Thymus (tissue), 11 donors: Measurements from ENCODE around the gene LYRM4. TPM values are rescaled to one million over a fixed set of nuclear protein-coding genes. Genes with fewer than 3 reads are reported as not detected.

ENCODE experiments used
- DNase-seq, 9 donors: peaks; one replicate each; pipeline ENCODE4 v3.0.0-alpha.2; 2013; ENCODE audit warnings: low spot score in 9 of 9, low read depth in 6 of 9, missing footprints in 1 of 9
- H3K27ac ChIP-seq, 2 donors: one replicate each; pipeline ENCODE4 v1.5.1; 2013; ENCODE audit warnings: control low read depth in 1 of 2, low read depth in 1 of 2, low read length in 1 of 2, mild to moderate bottlenecking in 1 of 2, moderate library complexity in 1 of 2
- H3K27me3 ChIP-seq, 2 donors: one replicate each; pipeline ENCODE4 v1.5.1; 2013; ENCODE audit warnings: low read length in 1 of 2; ENCODE audit not compliant: control insufficient read depth in 2 of 2, insufficient read depth in 1 of 2
- H3K36me3 ChIP-seq, 2 donors: one replicate each; pipeline ENCODE4 v1.5.1; 2013; ENCODE audit warnings: low read length in 1 of 2, mild to moderate bottlenecking in 1 of 2, moderate library complexity in 1 of 2; ENCODE audit not compliant: control insufficient read depth in 2 of 2, insufficient read depth in 2 of 2
- H3K4me1 ChIP-seq, 2 donors: one replicate each; pipeline ENCODE4 v1.5.1; 2013; ENCODE audit warnings: low read length in 2 of 2; ENCODE audit not compliant: control insufficient read depth in 2 of 2, insufficient read depth in 2 of 2
- H3K4me3 ChIP-seq, 2 donors: one replicate each; pipeline ENCODE4 v1.5.1; 2013; ENCODE audit warnings: low read length in 2 of 2, control low read depth in 1 of 2, mild to moderate bottlenecking in 1 of 2
- H3K9me3 ChIP-seq, 2 donors: one replicate each; pipeline ENCODE4 v1.5.1; 2013; ENCODE audit warnings: low read length in 1 of 2, mild to moderate bottlenecking in 1 of 2; ENCODE audit not compliant: control insufficient read depth in 2 of 2, insufficient read depth in 1 of 2
- WGBS: extraction: QIAGEN DNeasy Blood & Tissue Kit; methylation state at CpG from one replicate; pipeline ENCODE4 v1.1.7; 2013; 5-methylcytosine and 5-hydroxymethylcytosine counted together
- polyA plus RNA-seq: library from polyadenylated mRNA; stranded (reverse); fragments of 200-250 nt; gene quantifications from one replicate; pipeline ENCODE4 v1.2.3, GENCODE V29; 2013
- total RNA-seq: library from RNA; stranded (reverse); fragments of 120-200 nt; gene quantifications from one replicate; pipeline ENCODE4 v1.2.4, GENCODE V29; 2013
- donor health status: healthy.

The LYRM4 gene
- total and polyA plus RNA-seq, 2 donors: 31.6 to 33.7 TPM

- H3K36me3 ChIP-seq: no peaks in the 10 kb centered on the region
- H3K27me3 ChIP-seq: no peaks in the 10 kb centered on the region
- no peak overlapping the region for H3K27ac ChIP-seq
- H3K9me3 ChIP-seq: no peaks in the 10 kb centered on the region
- no peak for DNase-seq
- 97% methylated on average over 17 of the region's 17 CpGs for WGBS
- no peak overlapping the region for H3K4me3 ChIP-seq
- peaks cover 0 to 2% of the 10 kb centered on the region in 2 donors for H3K4me1 ChIP-seq
These were observed 141.4 kb downstream of the LYRM4 start for GRCh38 chr6:5119090-5119951.

DNA sequence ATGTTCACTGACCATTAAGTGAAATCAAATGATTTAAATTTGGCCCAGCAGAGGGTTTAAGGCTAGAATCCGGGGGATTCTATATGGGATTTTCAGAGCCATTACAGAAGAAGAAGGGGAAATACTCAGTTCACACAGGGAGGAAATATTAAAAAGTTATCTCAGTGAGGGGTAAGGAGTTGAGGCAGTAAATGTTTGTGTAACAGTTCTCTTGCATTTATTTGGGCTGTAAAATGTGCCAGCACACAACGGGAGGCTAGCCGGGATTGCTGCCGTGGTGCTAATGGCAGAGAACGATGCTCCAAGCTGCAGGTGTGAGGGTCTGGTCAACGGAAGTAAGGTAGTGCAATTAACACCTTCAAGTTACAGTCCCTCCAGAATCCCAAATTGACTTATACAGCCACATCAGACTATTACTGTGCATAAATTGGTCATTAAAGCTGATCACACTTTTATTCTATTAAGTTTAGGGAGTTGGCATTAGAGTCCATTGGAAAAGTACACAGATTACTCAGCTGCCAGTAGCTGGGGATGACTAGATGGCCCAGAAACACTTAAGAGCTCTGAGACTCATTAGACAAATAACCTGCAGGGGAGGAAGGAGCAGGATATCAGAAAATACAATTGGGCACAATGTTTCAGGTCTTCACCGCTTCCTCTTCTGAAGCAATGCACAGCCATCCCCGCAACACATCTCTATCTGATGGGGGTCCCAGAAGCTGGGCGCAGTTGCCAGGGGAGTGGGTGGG lies 144.3 kb downstream of the LYRM4 start:
- no peaks in the 10 kb centered on the region for H3K9me3 ChIP-seq
- H3K27me3 ChIP-seq: no peaks in the 10 kb centered on the region
- H3K36me3 ChIP-seq: peaks cover 0 to 2% of the 10 kb centered on the region in 2 donors
- no peak overlapping the region for H3K27ac ChIP-seq
- WGBS: 97% methylated on average over 9 of the region's 9 CpGs
- no peak for DNase-seq
- no peak overlapping the region for H3K4me3 ChIP-seq
- no peaks in the 10 kb centered on the region for H3K4me1 ChIP-seq

DNA sequence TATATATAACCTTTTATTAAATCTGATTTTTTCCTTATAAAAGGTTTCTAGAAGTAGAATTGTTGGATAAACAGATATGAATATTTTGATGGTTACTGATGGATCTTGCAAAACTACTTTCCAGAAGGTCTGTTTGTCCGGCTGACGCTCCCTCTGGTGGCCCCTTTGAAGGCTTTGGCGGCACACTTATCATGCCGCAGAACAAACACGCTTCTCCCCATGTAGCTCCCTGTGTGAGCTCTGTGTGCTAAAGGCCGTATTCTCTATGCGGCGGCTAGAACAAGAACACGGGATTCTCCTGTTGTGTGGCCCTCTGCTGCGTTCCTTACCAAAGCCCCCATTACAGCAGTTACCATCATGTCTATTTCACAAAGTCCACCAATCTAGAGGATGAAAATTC lies 145.6 kb downstream of the LYRM4 start:
- H3K27ac ChIP-seq: no peak overlapping the region
- no peaks in the 10 kb centered on the region for H3K4me1 ChIP-seq
- no peak for DNase-seq
- H3K4me3 ChIP-seq: no peak overlapping the region
- H3K36me3 ChIP-seq: peaks cover 0 to 4% of the 10 kb centered on the region in 2 donors
- H3K27me3 ChIP-seq: no peaks in the 10 kb centered on the region
- H3K9me3 ChIP-seq: no peaks in the 10 kb centered on the region
- 97% methylated on average over 10 of the region's 10 CpGs for WGBS

- DNase-seq: no peak
- WGBS: 94% methylated on average over 13 of the region's 13 CpGs
- Histone ChIP-seq H3K36me3 (peaks cover 0 to 4% of the 10 kb centered on the region in 2 donors), H3K27ac (no peak overlapping the region), H3K4me3 (no peak overlapping the region), H3K4me1 (no peaks in the 10 kb centered on the region), H3K27me3 (no peaks in the 10 kb centered on the region), H3K9me3 (no peaks in the 10 kb centered on the region)
These were observed 147.7 kb downstream of the LYRM4 start for GRCh38 chr6:5113096-5113495.

DNA sequence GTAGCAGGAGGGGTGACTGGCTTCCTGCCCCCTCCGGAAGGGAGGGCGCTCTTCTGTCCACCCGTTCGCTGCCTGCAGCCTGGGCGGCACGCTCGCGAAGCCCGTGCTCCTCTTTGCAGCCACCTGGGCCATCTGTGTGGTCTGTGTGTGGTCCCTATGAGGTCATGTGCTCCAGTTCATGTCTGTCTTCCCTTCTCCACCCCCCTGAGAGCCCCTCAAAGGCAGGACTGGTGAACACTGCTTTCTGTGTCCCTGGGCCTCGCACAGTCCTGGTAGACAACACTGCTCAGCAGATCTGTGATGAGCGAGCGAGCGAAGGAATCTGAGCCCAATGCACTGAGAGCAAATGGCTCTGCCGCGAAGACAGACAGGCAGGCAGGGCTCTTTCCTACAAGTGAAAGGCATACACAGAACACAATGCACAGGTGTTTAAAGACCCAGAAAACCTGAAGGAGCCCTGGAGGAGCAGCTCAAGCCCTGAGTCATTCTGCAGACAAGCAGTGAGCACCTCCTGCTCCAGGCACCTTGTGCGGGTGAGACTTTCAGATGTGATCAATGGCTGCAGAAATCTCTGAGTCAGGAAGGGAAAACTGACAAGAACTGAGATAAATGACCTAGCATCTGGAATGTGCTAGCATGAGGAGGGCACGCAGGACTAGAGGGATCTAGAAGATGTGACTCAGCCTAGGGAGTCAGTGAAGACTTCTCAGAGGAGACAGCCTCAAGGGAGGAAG lies 148.5 kb downstream of the LYRM4 start:
- WGBS: 89% methylated on average over 17 of the region's 17 CpGs
- no peaks in the 10 kb centered on the region for H3K9me3 ChIP-seq

GRCh38 chr6:5111626-5112025 lies 149.1 kb downstream of the LYRM4 start:
- peaks cover 0 to 4% of the 10 kb centered on the region in 2 donors for H3K36me3 ChIP-seq
- DNase-seq: no peak
- H3K27me3 ChIP-seq: no peaks in the 10 kb centered on the region
- H3K4me3 ChIP-seq: no peak overlapping the region
- no peaks in the 10 kb centered on the region for H3K9me3 ChIP-seq
- WGBS: 99% methylated on average over 7 of the region's 7 CpGs
- no peak overlapping the region for H3K27ac ChIP-seq
- H3K4me1 ChIP-seq: no peaks in the 10 kb centered on the region

More for the DNA sequence above, 148.5 kb downstream of the LYRM4 start:
- Histone ChIP-seq H3K27me3 (no peaks in the 10 kb centered on the region), H3K36me3 (peaks cover 0 to 4% of the 10 kb centered on the region in 2 donors), H3K27ac (no peak overlapping the region), H3K4me1 (no peaks in the 10 kb centered on the region), H3K4me3 (no peak overlapping the region)
- DNase-seq: no peak

DNA sequence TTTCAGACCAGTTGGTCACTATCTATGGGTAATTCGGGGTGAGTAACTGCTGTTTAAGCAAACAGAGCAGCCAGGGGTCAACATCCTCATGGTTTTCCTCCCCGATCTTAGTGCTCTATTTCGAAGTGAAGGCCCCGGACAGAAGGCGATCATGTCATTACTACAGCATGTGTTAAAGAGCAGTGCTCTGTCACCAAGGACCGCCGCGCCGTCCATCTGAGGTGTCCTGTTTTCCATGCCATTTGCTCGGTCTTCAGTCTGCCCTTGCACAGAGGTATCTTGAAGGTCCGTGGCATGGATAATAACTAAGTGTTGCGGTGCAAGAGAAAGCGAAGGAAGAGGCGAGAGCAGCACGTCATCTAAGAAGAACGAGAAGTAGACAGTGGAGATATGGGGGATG lies 150.5 kb downstream of the LYRM4 start:
- Histone ChIP-seq H3K9me3 (no peaks in the 10 kb centered on the region), H3K36me3 (peaks cover 0 to 4% of the 10 kb centered on the region in 2 donors), H3K27me3 (no peaks in the 10 kb centered on the region), H3K4me3 (no peak overlapping the region), H3K4me1 (no peaks in the 10 kb centered on the region), H3K27ac (no peak overlapping the region)
- WGBS: 96% methylated on average over 16 of the region's 16 CpGs
- no peak for DNase-seq

- no peaks in the 10 kb centered on the region for H3K27me3 ChIP-seq
- WGBS: 97% methylated on average over 10 of the region's 10 CpGs
- H3K4me1 ChIP-seq: no peaks in the 10 kb centered on the region
- no peak overlapping the region for H3K4me3 ChIP-seq
- no peak overlapping the region for H3K27ac ChIP-seq
- no peak for DNase-seq
- H3K9me3 ChIP-seq: no peaks in the 10 kb centered on the region
- H3K36me3 ChIP-seq: peaks cover 0 to 4% of the 10 kb centered on the region in 2 donors
These were observed 151.3 kb downstream of the LYRM4 start for GRCh38 chr6:5109436-5109835.
